Measurements from ENCODE around the gene HLA-DRB1. TPM values are rescaled to one million over a fixed set of nuclear protein-coding genes. Genes with fewer than 3 reads are reported as not detected.

Gene HLA-DRB1
- total RNA-seq, 2 donors from 2014 or later = 20.5 to 30.3 TPM

DNA sequence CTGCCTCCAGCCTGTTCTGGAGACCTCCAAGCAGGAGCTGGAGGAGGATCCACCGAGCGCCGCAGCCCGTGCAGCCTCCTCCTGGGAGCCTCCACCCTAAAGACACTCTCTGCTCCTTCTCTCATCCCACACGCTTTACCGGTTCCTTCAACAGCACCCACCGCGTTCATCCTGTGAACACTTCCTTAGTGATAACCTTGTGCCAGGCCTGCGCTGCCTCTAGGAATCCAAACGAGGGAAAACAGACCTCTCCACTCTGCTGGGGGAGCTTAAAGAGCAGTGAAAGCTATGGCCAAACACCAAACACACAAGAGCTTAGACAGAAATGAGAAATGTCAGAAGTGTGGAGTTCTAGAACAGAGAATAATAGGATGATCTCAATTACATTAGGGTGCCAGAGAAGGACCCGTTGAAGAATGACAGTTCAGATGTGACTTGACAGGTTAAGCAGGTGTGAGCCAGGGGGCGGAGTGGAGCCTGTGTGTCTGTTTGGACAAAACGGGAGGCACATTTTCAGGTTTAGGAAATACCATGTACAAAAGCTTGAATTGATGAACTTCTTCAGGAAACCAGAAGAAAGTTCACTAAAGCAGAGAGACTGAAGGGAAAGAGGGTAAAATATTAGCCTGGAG lies 31.1 kb downstream of the HLA-DRB1 start:
- ATAC-seq (no peak), DNase-seq (no peak)
- TF ChIP-seq POLR2A (IDR thresholded peaks at IDR 0.05) = no peak
- TF ChIP-seq, protein P1, sequence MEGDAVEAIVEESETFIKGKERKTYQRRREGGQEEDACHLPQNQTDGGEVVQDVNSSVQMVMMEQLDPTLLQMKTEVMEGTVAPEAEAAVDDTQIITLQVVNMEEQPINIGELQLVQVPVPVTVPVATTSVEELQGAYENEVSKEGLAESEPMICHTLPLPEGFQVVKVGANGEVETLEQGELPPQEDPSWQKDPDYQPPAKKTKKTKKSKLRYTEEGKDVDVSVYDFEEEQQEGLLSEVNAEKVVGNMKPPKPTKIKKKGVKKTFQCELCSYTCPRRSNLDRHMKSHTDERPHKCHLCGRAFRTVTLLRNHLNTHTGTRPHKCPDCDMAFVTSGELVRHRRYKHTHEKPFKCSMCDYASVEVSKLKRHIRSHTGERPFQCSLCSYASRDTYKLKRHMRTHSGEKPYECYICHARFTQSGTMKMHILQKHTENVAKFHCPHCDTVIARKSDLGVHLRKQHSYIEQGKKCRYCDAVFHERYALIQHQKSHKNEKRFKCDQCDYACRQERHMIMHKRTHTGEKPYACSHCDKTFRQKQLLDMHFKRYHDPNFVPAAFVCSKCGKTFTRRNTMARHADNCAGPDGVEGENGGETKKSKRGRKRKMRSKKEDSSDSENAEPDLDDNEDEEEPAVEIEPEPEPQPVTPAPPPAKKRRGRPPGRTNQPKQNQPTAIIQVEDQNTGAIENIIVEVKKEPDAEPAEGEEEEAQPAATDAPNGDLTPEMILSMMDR (IDR thresholded peaks at IDR 0.05) = no peak
- 2 to 23% methylated on average over 9 to 11 of the region's 13 CpGs for WGBS, 2 donors
- Histone ChIP-seq H3K36me3 (replicated peaks in 1 of 2; ENCODE audit: insufficient read depth in 1 of 2, low read depth in 2 of 2) (no peaks in the 10 kb centered on the region), H3K9me3 (no peaks in the 10 kb centered on the region), H3K27ac (no peak overlapping the region), H3K27me3 (no peaks in the 10 kb centered on the region), H3K4me3 (no peak overlapping the region), H3K4me1 (no peaks in the 10 kb centered on the region)
- intact Hi-C loops (cut with DNase I) = no loop called here

DNA sequence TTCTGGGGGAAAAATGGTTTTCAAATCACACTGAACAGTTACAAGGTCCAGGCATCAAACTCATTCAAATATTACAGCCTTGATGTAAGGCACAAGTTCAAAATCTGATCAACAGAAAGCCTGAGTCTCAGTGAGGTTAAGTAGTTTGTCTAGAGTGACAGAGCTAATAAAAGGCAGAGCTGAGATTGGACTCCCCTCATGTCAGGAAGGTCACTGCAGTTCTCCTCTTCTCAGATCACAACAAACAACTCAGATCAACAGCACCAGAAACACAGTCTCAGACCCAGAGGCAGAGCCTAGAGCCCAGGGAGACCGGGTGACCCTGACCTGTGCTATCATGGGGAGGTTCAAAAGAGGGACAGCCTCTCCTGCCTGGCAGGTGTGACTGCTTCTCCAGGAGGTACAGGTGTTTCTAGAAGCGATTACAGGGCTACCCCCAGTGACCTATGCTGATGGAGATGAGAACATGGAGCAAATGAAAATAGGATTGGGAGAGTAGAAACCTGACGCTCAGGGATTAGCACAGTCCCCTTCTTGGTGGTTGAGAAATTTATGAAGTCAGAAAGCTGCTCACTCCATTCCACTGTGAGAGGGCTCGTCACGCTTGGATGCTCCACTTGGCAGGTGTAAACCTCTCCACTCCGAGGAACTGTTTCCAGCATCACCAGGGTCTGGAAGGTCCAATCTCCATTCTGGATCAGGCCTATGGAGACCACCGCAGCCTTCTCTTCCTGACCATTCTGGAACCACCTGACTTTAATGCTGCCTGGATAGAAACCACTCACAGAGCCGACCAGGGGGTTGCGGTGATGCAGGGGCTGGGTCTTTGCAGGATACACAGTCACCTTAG lies 35.3 kb downstream of the HLA-DRB1 start:
- ATAC-seq (no peak), DNase-seq (no peak)
- no peaks in the 10 kb centered on the region for H3K27me3 ChIP-seq
- no peak overlapping the region for H3K27ac ChIP-seq
- WGBS, 2 donors = 33 to 91% methylated on average over 1 to 3 of the region's 9 CpGs
- intact Hi-C loops (cut with DNase I) = no loop called here
- H3K4me3 ChIP-seq = no peak overlapping the region
- H3K36me3 ChIP-seq (replicated peaks in 1 of 2; ENCODE audit: insufficient read depth in 1 of 2, low read depth in 2 of 2) = no peaks in the 10 kb centered on the region
- H3K9me3 ChIP-seq = no peaks in the 10 kb centered on the region
- no peaks in the 10 kb centered on the region for H3K4me1 ChIP-seq
- TF ChIP-seq POLR2A (IDR thresholded peaks at IDR 0.05) = no peak
- TF ChIP-seq, protein P1 (IDR thresholded peaks at IDR 0.05) = no peak

DNA sequence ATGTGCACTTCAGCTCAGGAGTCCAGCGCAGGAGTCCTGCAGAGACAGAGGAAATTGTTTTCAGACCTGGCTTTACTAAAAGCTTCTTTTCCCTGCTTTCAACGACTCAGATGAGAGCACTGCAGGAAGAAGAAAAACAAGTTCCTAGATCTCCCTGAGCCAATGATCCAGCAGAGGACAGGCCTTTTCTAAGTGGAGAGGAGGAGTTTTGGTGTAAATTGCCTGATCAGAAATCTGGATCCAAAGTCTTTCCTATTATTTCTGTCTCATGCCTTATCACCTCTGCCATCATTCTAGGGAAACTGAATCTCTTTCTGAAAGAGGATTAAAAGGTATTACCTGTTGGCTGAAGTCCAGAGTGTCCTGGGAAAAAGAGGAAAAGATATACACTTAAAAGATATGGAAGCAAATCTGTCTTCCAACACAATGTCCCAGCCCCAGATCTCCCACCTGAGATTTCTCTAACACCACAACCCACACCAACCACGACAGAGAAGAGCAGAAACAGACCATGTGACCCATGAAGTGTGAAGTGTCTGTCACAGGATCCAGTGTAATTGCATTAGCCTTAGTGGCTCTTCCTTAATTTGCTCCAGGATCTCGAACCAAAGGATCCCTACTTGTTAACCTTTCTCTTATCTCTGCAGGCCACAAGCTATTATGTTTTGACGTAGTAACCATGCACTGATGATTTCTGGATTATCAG lies 36.5 kb downstream of the HLA-DRB1 start:
- Histone ChIP-seq H3K27ac (no peak overlapping the region), H3K36me3 (replicated peaks in 1 of 2; ENCODE audit: insufficient read depth in 1 of 2, low read depth in 2 of 2) (no peaks in the 10 kb centered on the region), H3K27me3 (no peaks in the 10 kb centered on the region), H3K4me3 (no peak overlapping the region), H3K9me3 (no peaks in the 10 kb centered on the region), H3K4me1 (no peaks in the 10 kb centered on the region)
- DNase-seq (no peak), ATAC-seq (no peak)
- intact Hi-C loops (cut with DNase I) = no loop called here
- 23 to 44% methylated on average over 4 of the region's 5 CpGs for WGBS, 2 donors
- TF ChIP-seq POLR2A (IDR thresholded peaks at IDR 0.05) = no peak
- TF ChIP-seq, protein P1 (IDR thresholded peaks at IDR 0.05) = no peak

DNA sequence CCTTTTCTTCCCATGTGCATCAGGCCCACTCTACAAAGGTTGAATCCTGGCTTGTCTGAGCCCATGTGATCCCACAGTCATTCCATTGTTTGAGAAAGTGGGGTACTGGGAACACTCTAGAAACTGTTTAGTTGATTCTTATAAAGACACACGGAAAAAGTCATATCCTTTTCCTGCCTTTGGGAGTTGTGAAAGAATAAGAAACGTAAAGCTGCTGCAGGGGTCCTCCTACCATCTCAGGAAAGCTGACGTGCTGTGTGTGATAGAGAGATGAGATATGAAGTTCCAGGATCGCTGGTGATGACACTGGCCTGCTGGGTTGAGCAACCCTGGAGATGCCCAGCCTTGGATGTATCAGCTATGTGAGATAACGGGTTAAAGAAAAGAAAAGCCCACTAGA lies 38.2 kb downstream of the HLA-DRB1 start:
- no peak for DNase-seq
- intact Hi-C loops (cut with DNase I) = no loop called here

More for the DNA sequence above, 38.2 kb downstream of the HLA-DRB1 start:
- H3K4me3 ChIP-seq = no peak overlapping the region
- H3K27me3 ChIP-seq = no peaks in the 10 kb centered on the region
- H3K27ac ChIP-seq = no peak overlapping the region
- no peaks in the 10 kb centered on the region for H3K9me3 ChIP-seq
- TF ChIP-seq, protein P1 (IDR thresholded peaks at IDR 0.05) = no peak
- TF ChIP-seq POLR2A (IDR thresholded peaks at IDR 0.05) = no peak
- no peaks in the 10 kb centered on the region for H3K4me1 ChIP-seq
- ATAC-seq = no peak
- 33 to 41% methylated on average over 4 to 5 of the region's 5 CpGs for WGBS, 2 donors
- H3K36me3 ChIP-seq (replicated peaks in 1 of 2; ENCODE audit: insufficient read depth in 1 of 2, low read depth in 2 of 2) = no peaks in the 10 kb centered on the region
